ENCODE data around the gene DOLPP1. TPM values are rescaled to one million over a fixed set of nuclear protein-coding genes. Genes with fewer than 3 reads are reported as not detected.
"Not testable (repeated sequence)": the region's sequence is repeated elsewhere in the genome, so short reads cannot be mapped to it uniquely, and the experiment has no call there.

DOLPP1 gene
- polyA plus RNA-seq, 1 experiment, result 17.6 TPM

- Histone ChIP-seq H3K27me3 (ENCODE audit: control insufficient read depth, insufficient read depth, low read length) (no peaks in the 10 kb centered on the region), H3K4me3 (ENCODE audit: low read depth, low read length) (no peak overlapping the region), H3K36me3 (ENCODE audit: control insufficient read depth, insufficient read depth, low read length) (peaks cover 10% of the 10 kb centered on the region)
- TF ChIP-seq, protein P1, sequence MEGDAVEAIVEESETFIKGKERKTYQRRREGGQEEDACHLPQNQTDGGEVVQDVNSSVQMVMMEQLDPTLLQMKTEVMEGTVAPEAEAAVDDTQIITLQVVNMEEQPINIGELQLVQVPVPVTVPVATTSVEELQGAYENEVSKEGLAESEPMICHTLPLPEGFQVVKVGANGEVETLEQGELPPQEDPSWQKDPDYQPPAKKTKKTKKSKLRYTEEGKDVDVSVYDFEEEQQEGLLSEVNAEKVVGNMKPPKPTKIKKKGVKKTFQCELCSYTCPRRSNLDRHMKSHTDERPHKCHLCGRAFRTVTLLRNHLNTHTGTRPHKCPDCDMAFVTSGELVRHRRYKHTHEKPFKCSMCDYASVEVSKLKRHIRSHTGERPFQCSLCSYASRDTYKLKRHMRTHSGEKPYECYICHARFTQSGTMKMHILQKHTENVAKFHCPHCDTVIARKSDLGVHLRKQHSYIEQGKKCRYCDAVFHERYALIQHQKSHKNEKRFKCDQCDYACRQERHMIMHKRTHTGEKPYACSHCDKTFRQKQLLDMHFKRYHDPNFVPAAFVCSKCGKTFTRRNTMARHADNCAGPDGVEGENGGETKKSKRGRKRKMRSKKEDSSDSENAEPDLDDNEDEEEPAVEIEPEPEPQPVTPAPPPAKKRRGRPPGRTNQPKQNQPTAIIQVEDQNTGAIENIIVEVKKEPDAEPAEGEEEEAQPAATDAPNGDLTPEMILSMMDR (IDR thresholded peaks at IDR 0.05; ENCODE audit: insufficient read depth, low read depth, low read length), result no peak
- CTCF ChIA-PET, result interaction anchor here (1.9 to 2.8 kb wide), 2 partner anchors 13 to 498 kb away, joined by 6 to 14 read pairs; no protein-coding TSS in a partner anchor
- DNase-seq (ENCODE audit: low read depth), result no peak
- POLR2A ChIA-PET, result no interaction called here
Observed at GRCh38 chr9:129125478-129125877, 44.6 kb downstream of the DOLPP1 start.

- ChIA-PET CTCF (interaction anchor here (1.1 to 2.8 kb wide), 3 partner anchors 12 to 47 kb away, joined by 3 to 14 read pairs (median 4); no protein-coding TSS in a partner anchor), POLR2A (no interaction called here)
- TF ChIP-seq, protein P1 (IDR thresholded peaks at IDR 0.05; ENCODE audit: insufficient read depth, low read depth, low read length), result no peak
- Histone ChIP-seq H3K27me3 (ENCODE audit: control insufficient read depth, insufficient read depth, low read length) (no peaks in the 10 kb centered on the region), H3K36me3 (ENCODE audit: control insufficient read depth, insufficient read depth, low read length) (peaks cover 7% of the 10 kb centered on the region), H3K4me3 (ENCODE audit: low read depth, low read length) (no peak overlapping the region)
- no peak for DNase-seq (ENCODE audit: low read depth)
Observed at GRCh38 chr9:129126749-129127618, 46.1 kb downstream of the DOLPP1 start.

- DNase-seq (ENCODE audit: low read depth), result no peak
- ChIA-PET POLR2A (no interaction called here), CTCF (interaction anchor here (13.6 kb wide), 1 partner anchor 494 kb away, joined by 258 read pairs; the partner anchor contains the start of genes C9orf50 and NTMT1)
- no peak overlapping the region for H3K4me3 ChIP-seq (ENCODE audit: low read depth, low read length)
- no peaks in the 10 kb centered on the region for H3K27me3 ChIP-seq (ENCODE audit: control insufficient read depth, insufficient read depth, low read length)
- TF ChIP-seq, protein P1 (IDR thresholded peaks at IDR 0.05; ENCODE audit: insufficient read depth, low read depth, low read length), result no peak
- peaks cover 5% of the 10 kb centered on the region for H3K36me3 ChIP-seq (ENCODE audit: control insufficient read depth, insufficient read depth, low read length)
Observed at GRCh38 chr9:129128689-129129088, 47.8 kb downstream of the DOLPP1 start.

DNA sequence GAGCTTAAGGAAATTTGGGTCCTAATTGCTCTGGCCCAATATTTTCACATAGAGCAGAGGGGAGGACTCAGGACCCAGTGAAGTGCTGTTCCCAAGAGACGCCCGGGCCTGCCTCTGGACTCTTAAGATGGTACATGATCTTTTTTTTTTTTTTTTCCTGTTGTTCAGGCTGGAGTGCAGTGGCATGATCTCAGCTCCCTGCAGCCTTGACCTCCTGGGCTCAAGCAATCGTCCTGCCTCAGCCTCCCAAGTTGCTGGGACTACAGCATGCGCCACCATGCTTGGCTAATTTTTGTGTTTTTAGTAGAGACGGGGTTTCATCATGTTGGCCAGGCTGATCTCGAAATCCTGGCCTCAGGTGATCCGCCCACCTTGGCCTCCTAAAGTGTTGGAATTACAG, 49.4 kb downstream of the DOLPP1 start:
- H3K4me3 ChIP-seq (ENCODE audit: low read depth, low read length); DNase-seq (ENCODE audit: low read depth); POLR2A ChIA-PET; H3K36me3 ChIP-seq (ENCODE audit: control insufficient read depth, insufficient read depth, low read length); H3K27me3 ChIP-seq (ENCODE audit: control insufficient read depth, insufficient read depth, low read length): not testable (repeated sequence)
- CTCF ChIA-PET, result interaction anchor here (0.6 to 13.6 kb wide), 14 partner anchors 8 to 647 kb away, joined by 3 to 258 read pairs (median 6); partner anchors contain the start of genes C9orf50, CRAT, NTMT1 and PTPA

GRCh38 chr9:129130791-129131190, 49.9 kb downstream of the DOLPP1 start:
- ChIA-PET CTCF (interaction anchor here (1.1 to 16.9 kb wide), 14 partner anchors 10 to 647 kb away, joined by 3 to 335 read pairs (median 17); partner anchors contain the start of genes C9orf50, CRAT, IER5L and NTMT1), POLR2A (no interaction called here)
- DNase-seq (ENCODE audit: low read depth), result no peak
- Histone ChIP-seq H3K4me3 (ENCODE audit: low read depth, low read length) (no peak overlapping the region), H3K27me3 (ENCODE audit: control insufficient read depth, insufficient read depth, low read length) (no peaks in the 10 kb centered on the region), H3K36me3 (ENCODE audit: control insufficient read depth, insufficient read depth, low read length) (peaks cover 9% of the 10 kb centered on the region)
- TF ChIP-seq, protein P1 (IDR thresholded peaks at IDR 0.05; ENCODE audit: insufficient read depth, low read depth, low read length), result no peak
